ENCODE data around the gene FMO5.

The FMO5 gene

DNA sequence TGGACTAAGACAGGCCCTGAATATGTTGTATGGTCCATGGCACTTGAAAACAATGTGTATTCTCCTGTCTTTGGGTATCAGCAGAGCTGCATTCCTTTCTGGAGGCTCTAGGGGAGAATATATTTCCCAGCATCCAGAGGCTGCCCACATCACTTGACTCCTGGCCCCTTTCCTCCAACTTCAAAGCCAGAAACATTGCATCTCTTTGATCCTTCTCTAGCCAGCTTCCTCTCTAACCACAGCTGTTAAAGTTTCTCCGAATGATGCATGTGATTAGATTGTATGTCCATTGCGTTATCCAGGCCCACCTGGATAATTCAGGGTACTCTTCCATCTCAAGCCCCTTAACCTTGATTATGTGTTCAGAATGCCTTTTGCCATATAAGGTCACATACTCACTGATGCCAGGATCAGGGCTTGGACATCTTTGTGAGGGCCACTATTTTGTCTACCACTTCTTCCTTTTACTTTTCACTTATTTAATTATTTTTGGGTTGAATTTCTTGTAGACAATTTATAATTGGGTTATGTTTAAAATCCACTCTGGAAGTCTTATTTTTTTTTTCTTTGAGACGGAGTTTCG, 22.6 kb upstream of the FMO5 start:
- DNase-seq (ENCODE audit: low read depth in 1 of 2, low spot score in 1 of 2), result no peak
- Histone ChIP-seq H3K27me3 (ENCODE audit: insufficient read depth, poor library complexity, severe bottlenecking) (no peaks in the 10 kb centered on the region), H3K4me3 (replicated peaks; ENCODE audit: insufficient read depth, low read length) (no peak overlapping the region), H3K27ac (replicated peaks) (peak overlapping the region; percentile 69)
- TF ChIP-seq, protein P1, sequence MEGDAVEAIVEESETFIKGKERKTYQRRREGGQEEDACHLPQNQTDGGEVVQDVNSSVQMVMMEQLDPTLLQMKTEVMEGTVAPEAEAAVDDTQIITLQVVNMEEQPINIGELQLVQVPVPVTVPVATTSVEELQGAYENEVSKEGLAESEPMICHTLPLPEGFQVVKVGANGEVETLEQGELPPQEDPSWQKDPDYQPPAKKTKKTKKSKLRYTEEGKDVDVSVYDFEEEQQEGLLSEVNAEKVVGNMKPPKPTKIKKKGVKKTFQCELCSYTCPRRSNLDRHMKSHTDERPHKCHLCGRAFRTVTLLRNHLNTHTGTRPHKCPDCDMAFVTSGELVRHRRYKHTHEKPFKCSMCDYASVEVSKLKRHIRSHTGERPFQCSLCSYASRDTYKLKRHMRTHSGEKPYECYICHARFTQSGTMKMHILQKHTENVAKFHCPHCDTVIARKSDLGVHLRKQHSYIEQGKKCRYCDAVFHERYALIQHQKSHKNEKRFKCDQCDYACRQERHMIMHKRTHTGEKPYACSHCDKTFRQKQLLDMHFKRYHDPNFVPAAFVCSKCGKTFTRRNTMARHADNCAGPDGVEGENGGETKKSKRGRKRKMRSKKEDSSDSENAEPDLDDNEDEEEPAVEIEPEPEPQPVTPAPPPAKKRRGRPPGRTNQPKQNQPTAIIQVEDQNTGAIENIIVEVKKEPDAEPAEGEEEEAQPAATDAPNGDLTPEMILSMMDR (IDR thresholded peaks at IDR 0.05; ENCODE audit: insufficient read depth, low read length), result no peak
- TF ChIP-seq POLR2AphosphoS5 (IDR thresholded peaks at IDR 0.05; ENCODE audit: low read depth), result no peak
- no peak for TF ChIP-seq SPI1 (IDR thresholded peaks at IDR 0.05; ENCODE audit: borderline replicate concordance, low read depth)
- TF ChIP-seq, protein P2, sequence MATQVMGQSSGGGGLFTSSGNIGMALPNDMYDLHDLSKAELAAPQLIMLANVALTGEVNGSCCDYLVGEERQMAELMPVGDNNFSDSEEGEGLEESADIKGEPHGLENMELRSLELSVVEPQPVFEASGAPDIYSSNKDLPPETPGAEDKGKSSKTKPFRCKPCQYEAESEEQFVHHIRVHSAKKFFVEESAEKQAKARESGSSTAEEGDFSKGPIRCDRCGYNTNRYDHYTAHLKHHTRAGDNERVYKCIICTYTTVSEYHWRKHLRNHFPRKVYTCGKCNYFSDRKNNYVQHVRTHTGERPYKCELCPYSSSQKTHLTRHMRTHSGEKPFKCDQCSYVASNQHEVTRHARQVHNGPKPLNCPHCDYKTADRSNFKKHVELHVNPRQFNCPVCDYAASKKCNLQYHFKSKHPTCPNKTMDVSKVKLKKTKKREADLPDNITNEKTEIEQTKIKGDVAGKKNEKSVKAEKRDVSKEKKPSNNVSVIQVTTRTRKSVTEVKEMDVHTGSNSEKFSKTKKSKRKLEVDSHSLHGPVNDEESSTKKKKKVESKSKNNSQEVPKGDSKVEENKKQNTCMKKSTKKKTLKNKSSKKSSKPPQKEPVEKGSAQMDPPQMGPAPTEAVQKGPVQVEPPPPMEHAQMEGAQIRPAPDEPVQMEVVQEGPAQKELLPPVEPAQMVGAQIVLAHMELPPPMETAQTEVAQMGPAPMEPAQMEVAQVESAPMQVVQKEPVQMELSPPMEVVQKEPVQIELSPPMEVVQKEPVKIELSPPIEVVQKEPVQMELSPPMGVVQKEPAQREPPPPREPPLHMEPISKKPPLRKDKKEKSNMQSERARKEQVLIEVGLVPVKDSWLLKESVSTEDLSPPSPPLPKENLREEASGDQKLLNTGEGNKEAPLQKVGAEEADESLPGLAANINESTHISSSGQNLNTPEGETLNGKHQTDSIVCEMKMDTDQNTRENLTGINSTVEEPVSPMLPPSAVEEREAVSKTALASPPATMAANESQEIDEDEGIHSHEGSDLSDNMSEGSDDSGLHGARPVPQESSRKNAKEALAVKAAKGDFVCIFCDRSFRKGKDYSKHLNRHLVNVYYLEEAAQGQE (IDR thresholded peaks at IDR 0.05; ENCODE audit: insufficient replicate concordance, low read depth), result no peak

DNA sequence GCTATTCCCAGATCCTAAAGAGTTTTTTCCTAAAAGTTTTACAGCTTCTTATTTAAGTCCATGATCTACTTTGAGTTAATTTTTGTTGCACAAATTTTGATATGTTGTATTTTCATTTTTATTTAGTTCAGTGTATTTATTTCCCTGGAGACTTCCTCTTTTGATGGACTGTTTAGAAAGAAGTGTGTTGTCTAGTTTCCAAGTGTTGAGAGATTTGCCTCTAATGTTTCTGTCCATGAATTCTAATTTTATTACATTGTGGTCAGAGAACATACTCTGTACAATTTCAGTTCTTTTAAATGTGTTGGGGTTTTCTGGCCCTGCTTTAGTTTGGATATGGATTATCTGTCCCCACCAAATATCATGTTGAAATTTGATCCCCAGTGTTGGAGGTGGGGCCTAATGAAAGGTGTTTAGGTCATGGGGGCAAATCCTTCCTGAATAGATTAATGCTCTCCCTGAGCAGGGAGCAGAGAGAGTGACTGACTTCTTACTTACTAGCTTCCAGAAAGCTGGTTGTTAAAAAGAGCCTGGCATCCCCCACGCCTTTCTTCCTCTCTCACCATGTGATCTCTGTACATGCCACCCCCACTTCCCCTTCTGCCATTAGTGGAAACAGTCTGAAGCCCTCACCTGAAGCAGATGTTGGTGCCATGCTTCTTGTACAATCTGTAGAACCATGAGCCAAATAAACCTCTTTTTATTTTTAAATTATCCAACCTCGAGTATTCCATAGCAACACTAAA, 21.9 kb upstream of the FMO5 start:
- peak overlapping the region; percentile 69 for H3K27ac ChIP-seq (replicated peaks)
- no peak overlapping the region for H3K4me3 ChIP-seq (replicated peaks; ENCODE audit: insufficient read depth, low read length)
- TF ChIP-seq GABPA (IDR thresholded peaks at IDR 0.05; ENCODE audit: low read depth), result no peak
- peak; percentile 97 for TF ChIP-seq SPI1 (IDR thresholded peaks at IDR 0.05; ENCODE audit: borderline replicate concordance, low read depth)
- H3K27me3 ChIP-seq (ENCODE audit: insufficient read depth, poor library complexity, severe bottlenecking), result no peaks in the 10 kb centered on the region
- DNase-seq (ENCODE audit: low read depth in 1 of 2, low spot score in 1 of 2), result peak; percentile 51 to 82

DNA sequence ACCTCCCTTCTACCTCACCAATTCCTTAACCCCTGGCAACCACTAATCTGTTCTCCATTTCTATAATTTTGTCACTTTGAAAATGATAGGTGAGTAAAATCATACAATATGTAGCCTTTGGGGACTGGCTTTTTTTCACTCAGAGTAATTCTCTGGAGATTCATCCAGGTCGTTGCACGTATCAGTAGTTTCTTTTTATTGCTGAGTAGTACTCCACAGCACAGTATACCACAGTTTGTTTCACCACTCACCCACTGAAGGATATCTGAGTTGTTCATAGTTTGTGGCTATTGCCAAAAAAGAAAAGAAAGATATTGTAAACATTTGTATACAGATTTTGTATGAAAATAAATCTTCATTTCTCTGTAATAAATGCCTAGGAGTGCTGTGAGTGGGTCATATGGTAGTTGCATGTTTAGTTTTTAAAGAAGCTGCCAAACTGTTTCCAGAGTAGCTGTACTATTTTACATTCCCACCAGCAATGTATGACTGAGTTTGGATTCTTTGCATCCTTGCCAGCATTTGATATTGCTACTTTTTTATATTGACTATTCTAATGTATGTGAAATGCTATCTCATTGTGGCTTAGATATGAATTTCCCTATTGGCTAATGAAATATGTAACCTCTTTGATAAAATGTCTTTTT, 21.0 kb upstream of the FMO5 start:
- no peak for DNase-seq (ENCODE audit: low read depth in 1 of 2, low spot score in 1 of 2)
- TF ChIP-seq GABPA (IDR thresholded peaks at IDR 0.05; ENCODE audit: low read depth) (no peak), SPI1 (IDR thresholded peaks at IDR 0.05; ENCODE audit: borderline replicate concordance, low read depth) (no peak), POLR2AphosphoS5 (IDR thresholded peaks at IDR 0.05; ENCODE audit: low read depth) (no peak)
- TF ChIP-seq, protein P2 (IDR thresholded peaks at IDR 0.05; ENCODE audit: insufficient replicate concordance, low read depth), result no peak
- TF ChIP-seq, protein P1 (IDR thresholded peaks at IDR 0.05; ENCODE audit: insufficient read depth, low read length), result no peak
- peak overlapping the region; percentile 69 for H3K27ac ChIP-seq (replicated peaks)
- no peak overlapping the region for H3K4me3 ChIP-seq (replicated peaks; ENCODE audit: insufficient read depth, low read length)
- no peaks in the 10 kb centered on the region for H3K27me3 ChIP-seq (ENCODE audit: insufficient read depth, poor library complexity, severe bottlenecking)

DNA sequence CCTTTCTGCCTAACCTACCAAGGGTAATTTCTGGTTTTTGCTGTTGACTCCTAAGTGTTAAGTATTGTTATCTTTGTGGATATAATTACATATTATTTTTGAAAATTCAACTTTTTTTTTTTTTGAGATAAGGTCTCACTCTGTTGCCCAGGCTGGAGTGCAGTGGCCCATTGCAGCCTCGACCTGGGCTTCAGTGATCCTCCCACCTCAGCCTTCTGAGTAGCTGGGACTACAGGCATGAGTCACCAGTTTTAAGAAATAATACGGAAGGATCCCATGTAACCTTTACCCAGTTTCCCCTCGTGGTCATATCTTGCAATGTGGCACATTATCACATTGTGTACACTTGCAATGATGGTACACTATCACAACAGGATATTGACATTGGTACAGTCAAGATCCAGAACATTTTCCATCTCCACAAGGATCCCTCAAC, 20.5 kb upstream of the FMO5 start:
- Histone ChIP-seq H3K27me3 (ENCODE audit: insufficient read depth, poor library complexity, severe bottlenecking) (no peaks in the 10 kb centered on the region), H3K4me3 (replicated peaks; ENCODE audit: insufficient read depth, low read length) (no peak overlapping the region), H3K27ac (replicated peaks) (peak overlapping the region; percentile 69)
- peak; percentile 67 to 68 for DNase-seq (ENCODE audit: low read depth in 1 of 2, low spot score in 1 of 2)
- TF ChIP-seq POLR2AphosphoS5 (IDR thresholded peaks at IDR 0.05; ENCODE audit: low read depth) (peak; percentile 27; the same call in 1 of the 2 replicates), SPI1 (IDR thresholded peaks at IDR 0.05; ENCODE audit: borderline replicate concordance, low read depth) (no peak)
